Amniotic epithelial cell (primary cell): Measurements from ENCODE around the gene ITGAD.

ENCODE experiments used
- DNase-seq: peaks from one replicate; pipeline ENCODE4 v3.0.0-alpha.2; 2010; ENCODE audit warnings: low read depth

Gene ITGAD

DNA sequence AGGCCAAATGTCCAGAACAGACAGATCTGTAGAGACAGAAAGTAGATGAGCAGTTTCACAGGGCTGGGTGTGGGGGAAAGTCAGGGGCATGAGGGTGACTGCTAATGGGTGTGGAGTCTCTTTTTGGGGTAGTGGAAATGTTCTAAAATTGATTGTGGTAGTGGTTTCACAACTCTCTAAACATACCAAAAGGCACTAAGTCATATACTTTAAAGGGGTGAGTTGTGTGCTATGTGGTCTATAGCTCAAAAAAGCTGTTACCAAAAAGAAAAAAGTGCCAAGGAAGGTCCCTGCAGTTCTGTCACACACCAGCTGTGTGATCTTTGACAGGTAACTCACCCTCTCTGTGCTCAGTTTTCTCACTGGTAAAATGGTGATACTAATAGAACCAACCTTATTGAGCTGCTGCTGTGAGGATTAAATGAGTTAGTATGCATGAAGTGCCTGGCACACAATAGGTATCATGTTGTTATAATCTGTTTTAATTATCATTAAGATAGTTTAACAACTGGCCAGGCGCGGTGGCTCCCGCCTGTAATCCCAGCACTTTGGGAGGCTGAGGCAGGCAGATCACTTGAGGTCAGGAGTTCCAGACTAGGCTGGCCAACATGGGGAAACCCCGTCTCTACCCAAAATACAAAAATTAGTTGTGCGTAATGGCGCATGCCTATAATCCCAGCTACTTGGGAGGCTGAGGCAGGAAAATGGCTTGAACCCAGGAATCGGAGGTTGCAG lies 27.8 kb upstream of the ITGAD start:
- DNase-seq, result no peak

DNA sequence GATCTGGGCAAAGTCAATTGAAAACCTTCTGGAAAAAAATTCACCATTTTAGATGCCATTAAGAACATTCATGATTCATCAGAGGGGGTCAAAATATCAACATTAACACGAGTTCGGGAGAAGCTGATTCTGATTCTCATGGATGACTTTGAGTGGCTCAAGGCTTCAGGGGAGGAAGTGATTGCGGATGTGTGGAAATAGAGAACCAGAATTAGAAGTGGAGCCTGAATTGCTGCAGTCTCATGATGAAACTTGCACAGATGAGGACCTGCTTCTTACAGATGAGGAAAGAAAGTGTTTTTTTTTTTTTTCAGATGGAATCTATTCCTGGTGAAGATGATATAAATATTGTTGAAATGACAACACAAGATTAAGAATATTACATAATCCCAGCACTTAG lies 25.3 kb upstream of the ITGAD start:
- DNase-seq, result no peak

DNA sequence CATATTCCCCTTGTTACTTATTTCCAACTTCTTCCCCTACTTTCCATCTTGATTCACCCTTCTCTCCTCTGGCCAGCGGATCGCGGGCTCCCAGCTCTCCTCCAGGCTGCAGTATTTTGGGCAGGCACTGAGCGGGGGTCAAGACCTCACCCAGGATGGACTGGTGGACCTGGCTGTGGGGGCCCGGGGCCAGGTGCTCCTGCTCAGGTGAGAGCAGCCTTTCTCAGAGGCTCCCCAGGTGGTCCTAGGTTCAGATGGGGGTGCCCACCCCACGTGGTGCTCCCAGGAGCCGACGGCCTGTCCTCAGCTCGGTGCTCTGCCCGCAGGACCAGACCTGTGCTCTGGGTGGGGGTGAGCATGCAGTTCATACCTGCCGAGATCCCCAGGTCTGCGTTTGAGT lies 22.1 kb upstream of the ITGAD start:
- no peak for DNase-seq

DNA sequence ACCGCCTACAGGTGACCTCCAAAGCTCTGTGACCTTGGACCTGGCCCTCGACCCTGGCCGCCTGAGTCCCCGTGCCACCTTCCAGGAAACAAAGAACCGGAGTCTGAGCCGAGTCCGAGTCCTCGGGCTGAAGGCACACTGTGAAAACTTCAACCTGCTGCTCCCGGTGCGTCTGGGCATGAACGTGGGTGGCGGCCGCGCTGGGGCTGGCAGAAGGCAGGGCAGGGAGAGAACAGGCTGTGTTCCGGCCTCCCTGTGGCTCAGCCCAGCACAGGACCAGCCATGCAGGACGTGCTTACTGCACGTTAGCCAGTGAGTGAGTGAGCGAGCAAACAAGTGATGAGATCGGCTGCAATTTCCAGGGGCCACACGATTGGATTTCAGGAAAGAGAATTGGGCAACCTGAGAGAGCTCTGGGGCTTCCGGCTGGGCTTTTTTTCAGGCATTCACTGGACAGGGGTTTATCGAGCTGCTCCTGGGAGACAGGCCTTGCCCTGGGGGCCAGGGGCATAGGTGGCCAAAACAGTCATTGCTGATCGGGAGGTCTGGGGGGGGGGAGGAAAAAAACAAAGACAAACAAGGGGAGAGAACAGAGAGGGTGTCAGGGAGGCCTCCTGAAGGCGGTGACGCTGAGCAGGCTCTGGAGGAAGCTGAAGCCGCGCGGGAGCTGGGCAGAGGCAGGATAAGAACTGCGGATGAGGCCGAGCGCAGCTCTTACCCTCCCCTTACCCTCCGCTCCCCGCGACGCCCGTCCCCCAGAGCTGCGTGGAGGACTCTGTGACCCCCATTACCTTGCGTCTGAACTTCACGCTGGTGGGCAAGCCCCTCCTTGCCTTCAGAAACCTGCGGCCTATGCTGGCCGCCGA lies 21.3 kb upstream of the ITGAD start:
- no peak for DNase-seq

DNA sequence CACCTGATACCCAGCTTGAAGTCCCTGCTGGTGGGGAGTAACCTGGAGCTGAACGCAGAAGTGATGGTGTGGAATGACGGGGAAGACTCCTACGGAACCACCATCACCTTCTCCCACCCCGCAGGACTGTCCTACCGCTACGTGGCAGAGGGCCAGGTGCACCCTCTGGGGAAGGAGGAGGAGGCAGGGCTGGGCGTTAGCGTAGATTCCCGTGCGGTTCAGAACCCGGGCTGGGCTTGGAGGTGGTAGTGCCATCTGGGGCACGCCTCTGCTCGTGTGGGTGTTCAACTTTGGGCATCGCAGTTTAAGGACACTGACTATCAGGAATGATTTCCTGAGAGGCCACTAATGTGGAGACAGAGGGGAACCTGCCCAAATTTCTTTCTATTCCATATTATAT lies 19.9 kb upstream of the ITGAD start:
- no peak for DNase-seq

DNA sequence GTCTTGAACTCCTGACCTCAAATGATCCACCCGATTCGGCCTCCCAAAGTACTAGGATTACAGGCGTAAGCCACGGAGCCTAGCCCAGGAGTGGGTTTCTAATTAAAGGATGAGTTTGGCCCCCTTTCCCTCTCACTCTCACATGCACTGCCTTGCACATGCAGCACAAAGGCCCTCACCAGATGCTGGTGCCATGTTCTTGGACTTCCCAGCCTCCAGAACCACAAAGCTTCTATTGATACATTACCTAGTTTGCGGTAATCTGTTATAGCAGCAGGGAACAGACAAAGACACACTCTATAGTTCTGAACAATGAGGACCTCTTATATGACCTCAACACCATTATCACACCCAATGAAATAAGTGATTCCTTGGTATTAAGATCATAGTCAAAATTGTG lies 17.9 kb upstream of the ITGAD start:
- DNase-seq, result no peak

DNA sequence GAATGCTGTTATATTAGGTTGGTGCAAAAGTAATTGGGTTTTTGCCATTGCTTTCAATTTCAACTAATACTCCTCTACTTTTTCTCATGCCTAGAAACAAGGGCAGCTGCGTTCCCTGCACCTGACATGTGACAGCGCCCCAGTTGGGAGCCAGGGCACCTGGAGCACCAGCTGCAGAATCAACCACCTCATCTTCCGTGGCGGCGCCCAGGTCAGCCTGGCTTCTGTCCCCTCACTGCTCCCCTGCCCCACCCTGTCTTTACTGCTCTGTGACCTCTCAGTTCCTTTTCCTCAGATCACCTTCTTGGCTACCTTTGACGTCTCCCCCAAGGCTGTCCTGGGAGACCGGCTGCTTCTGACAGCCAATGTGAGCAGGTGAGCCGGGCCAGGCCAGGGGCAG lies 16.4 kb upstream of the ITGAD start:
- DNase-seq, result no peak

DNA sequence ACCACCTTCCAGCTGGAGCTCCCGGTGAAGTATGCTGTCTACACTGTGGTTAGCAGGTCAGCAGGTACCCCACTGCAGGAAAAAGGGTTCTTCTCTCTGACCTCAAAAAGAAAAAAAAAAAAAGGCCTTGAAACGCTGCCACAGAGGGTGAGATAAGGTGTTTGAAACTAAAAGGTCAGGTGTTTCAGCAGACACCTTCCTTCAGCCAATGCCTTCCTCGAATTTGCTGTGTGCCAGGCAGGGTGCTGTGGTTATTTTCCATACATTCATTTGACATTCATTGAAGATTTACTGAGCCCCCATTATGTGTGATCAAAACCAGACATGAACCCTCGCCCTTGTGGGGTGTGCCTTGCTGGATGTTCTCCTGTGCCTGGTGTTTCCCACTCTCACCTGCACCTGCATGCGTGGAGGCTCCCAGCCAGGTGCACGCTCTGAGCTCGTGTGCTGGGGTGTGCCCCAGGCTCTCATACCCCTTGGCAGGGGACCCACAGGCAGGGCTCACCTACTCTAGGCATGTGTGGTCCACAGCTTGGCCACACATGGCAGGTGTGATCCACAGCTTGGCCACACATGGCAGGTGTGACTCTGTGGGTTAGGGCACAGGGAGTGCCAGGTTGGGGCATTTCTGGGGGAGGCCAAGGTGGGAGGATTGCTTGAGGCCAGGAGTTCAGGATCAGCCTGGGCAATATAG lies 15.8 kb upstream of the ITGAD start:
- DNase-seq, result no peak

DNA sequence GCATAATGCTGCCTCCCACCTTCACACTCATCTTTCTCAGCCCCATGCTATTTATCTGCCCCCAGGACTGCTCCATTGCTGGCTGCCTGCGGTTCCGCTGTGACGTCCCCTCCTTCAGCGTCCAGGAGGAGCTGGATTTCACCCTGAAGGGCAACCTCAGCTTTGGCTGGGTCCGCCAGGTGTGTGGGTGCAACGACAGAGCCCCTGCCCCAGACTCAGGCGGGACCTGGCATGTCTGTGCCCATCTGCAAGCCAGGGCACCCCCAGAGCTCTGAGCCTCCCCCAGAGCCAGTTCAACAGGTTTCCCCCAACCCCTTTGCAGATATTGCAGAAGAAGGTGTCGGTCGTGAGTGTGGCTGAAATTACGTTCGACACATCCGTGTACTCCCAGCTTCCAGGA lies 12.9 kb upstream of the ITGAD start:
- no peak for DNase-seq

DNA sequence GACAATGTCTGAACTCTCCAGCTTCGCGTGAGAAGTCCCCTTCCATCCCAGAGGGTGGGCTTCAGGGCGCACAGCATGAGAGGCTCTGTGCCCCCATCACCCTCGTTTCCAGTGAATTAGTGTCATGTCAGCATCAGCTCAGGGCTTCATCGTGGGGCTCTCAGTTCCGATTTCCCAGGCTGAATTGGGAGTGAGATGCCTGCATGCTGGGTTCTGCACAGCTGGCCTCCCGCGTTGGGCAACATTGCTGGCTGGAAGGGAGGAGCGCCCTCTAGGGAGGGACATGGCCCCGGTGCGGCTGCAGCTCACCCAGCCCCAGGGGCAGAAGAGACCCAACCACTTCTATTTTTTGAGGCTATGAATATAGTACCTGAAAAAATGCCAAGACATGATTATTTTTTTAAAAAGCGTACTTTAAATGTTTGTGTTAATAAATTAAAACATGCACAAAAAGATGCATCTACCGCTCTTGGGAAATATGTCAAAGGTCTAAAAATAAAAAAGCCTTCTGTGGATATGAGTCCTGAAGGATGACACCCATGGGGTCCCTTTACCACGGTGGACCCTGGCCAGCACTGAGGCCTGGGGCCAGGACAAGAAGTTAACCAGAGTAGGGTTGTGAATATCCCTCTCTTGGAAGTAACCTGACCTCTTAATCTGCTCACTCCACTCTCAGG lies 10.5 kb upstream of the ITGAD start:
- DNase-seq, result peak; percentile 15

DNA sequence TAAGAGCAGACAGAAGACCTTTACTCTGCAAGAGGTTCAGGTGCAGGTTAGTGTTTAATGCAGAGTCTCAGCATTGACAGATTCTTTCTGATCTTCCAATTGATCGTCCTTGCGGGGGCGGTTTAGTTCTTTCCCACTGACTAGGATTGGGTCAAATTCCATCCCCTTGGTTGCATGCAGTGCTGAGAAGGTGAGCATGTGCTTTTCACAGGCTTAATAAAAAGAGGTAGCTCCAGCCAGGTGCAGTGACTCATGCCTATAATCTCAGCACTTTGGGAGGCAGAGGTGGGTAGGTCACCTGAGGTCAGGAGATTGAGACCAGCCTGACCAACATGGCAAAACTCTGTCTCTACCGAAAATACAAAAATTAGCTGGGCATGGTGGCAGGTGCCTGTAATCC lies 7.5 kb upstream of the ITGAD start:
- DNase-seq, result no peak

DNA sequence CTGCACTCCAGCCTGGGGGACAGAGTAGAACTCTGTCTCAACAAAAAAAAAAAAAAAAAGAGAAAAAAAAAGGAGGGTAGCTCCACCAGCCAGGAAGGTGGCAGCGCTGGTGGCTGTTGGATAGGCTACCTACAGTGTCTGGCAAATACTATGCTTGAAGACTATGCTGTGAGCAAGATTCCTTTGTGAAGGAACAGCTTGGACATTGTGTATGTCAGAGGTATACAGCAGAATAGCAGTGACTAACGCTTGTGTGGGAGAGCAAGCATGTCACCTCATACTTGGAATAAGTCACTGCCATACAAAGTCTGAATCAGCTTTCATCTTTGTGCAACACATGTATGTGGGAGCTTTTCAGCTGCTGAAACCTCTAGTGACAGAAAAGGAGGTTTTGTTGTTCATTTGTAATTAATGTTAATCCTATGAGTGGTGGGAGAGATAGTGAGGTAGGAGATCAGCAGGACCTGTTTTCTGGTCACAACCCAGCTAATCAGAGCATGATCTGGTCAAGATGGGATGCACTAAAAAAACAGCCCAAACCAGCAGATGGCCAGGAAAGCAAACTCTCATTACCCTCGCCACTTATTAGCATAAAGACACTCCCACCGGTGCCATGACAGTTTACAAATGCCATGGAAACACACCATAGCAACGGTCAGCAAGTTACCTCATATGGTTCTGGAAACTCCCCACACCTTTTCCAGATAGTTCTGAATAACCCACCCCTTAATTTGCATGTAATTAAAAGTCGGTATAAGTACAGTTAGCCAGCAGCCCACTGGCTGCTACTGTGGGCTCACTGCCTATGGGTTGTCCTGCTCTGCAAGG lies 6.8 kb upstream of the ITGAD start:
- peak; percentile 38 for DNase-seq

DNA sequence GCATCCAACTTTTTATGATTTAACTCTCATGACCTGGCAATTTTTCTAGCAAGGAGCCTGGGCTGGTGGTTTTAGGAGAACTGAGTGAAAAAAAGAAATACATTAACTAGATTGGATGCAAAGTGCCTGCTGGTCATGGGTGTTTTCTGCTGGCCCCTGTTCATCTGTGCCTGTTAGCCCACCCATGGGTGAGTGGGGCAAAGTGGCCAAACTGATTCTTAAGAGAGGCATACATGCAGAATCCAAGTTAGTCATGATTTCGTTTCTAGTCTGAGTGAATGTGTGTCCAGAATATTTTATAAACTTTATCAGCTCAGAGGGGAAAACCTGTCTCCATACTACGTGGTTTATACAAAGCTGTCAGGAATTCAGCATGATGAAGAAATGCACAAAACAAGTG lies 4.6 kb upstream of the ITGAD start:
- no peak for DNase-seq

DNA sequence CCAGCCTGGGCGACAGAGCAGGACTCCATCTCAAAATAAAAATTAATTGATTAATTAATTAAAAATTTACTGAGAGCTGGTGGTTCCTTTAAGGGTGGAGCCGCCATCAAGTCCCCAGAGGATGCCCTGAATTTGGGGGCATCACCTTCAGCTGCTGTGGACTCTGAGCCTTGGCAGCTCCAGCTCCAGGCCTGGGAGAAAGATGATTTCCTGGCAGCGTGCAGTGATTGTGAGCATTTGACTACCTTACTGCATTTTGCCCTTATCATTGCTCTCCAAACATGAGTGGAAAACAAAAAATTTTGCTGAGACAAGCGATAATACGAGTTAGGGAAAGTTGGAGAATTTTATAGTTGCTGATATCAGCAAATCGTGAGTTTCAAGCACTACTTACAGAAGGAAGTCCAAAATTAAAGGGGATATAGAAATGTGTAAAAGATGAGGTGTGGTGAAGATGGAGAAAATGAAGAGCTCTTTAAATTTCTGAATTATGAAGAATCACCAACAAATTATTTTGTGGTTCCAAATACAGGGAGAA lies 2.6 kb upstream of the ITGAD start:
- DNase-seq, result no peak

DNA sequence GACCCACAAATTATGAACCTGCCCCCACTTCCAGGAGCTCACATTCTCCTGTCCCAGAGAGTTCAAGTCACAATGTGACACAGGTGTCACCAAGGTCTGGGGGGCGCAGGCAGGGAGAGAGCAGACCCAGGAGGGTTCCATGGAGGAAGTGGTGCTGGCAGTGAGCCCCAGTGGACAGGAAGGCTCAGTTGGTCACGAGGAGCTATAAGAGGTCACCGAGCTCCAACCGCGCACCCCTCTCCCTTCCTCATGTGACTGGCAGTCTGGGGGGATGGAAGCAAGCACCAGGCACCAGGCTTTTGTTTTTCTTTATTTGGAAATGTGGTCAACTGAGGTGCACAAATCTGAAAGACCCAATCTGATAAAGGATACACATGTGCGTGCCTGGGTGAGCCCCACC lies 2.5 kb downstream of the ITGAD start:
- DNase-seq, result no peak

DNA sequence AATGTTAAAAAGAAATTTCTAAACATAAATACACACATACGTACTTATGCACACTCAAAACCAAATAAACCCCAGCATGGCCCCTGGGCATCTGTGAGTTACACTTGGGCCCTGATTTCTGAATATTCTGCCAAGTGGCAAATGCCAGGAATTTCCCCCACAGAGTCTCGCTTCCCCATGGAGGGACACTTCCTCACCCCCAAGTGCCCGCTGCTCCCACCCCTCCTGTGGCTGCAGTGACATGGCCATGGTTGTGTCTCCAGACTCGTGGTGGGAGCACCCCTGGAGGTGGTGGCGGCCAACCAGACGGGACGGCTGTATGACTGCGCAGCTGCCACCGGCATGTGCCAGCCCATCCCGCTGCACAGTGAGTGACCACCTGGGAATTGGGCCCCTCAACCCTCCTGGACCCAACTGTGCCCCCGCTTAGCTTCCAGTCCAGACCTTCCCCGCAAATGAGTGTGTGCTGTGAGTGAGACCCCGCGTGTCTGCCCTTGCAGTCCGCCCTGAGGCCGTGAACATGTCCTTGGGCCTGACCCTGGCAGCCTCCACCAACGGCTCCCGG lies 4.0 kb downstream of the ITGAD start:
- no peak for DNase-seq

DNA sequence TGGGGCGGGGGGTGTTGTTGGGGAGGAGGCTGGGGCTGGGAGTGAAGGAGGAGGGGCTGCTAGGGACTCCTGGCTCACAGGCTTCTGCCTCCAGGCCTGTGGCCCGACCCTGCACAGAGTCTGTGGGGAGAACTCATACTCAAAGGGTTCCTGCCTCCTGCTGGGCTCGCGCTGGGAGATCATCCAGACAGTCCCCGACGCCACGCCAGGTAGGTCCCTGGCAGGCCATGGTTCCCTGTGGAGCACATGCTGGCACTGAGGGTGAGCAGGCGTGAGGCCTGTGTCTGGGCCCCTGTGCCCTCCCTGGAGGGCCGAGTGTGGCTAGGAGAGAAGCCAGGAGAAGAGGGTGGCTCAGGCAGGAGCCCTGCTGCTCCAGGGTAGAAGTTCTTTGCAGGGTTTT lies 4.6 kb downstream of the ITGAD start:
- no peak for DNase-seq

DNA sequence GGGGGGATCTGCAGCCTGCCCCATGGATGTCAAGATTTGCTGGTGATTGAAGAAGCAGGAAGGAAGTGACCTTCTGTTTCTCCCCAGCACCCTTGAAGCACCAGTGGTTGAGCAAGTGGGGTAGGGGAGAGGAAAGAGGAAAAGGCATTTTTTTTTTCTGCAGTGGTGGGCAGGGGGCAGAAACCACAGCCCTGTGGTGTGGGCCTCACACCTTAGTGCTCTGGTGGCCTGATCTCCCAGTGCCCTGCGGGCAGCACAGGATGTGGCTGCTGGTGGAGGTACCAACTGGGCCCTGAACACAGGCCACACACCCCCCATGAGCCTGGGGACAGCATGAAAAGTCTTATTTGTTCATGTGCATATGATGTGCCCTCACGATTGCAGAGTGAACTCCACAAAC lies 7.1 kb downstream of the ITGAD start:
- DNase-seq, result no peak

DNA sequence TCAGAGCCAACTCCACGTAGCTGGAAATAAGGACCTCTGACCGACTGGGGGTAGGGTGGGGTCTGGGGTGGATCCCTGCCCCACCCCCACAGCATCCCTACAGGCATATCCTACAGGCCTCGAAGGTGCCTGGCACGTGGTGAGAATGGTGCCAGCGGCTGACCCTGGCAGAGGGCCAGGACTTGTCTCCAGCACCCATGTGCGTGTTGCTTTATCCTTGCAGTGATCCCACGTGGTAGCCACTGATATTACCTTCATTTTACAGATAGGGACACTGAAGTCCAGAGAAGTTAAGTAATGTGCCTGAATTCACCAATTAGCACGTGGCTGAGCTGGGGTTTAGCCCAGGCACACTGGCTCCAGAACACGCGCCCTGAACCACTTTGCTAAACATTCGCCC lies 8.3 kb downstream of the ITGAD start:
- no peak for DNase-seq

DNA sequence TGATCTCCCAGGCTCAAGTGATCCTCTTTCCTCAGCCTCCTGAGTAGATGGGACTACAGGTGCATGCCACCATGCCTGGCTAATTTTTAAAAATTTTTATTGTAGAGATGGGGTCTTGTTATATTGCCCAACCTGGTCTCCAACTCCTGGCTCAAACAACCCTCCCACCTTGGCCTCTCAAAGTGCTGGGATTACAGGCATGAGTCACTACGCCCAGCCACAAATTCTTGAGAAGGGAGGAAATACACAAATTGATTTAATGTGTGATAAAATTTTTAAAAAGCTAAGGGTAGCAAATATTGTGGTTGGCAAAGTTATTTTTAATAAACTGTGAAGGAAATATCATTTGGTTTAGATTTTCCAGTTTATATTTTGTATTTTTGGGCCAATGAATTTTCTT lies 9.6 kb downstream of the ITGAD start:
- peak; percentile 30 for DNase-seq
